Measurements from ENCODE around the gene FAM111A.
A peak's percentile ranks its signal among the peaks of the same experiment; 100 is the strongest.

Gene FAM111A

GRCh38 chr11:59141673-59142460 is 789 bp upstream of the FAM111A start:
- DNase-seq = no peak

- no peak for DNase-seq
These were observed 1.4 kb downstream of the FAM111A start for GRCh38 chr11:59144096-59144495.

GRCh38 chr11:59144579-59145345 is 2.1 kb downstream of the FAM111A start:
- peak; percentile 68 to 84 for DNase-seq

- no peak for DNase-seq
These were observed 2.9 kb downstream of the FAM111A start for GRCh38 chr11:59145534-59145933.

GRCh38 chr11:59151761-59152160 is 9.1 kb downstream of the FAM111A start:
- no peak for DNase-seq

GRCh38 chr11:59152312-59152951 is 9.8 kb downstream of the FAM111A start:
- no peak for DNase-seq

- DNase-seq = no peak
These were observed 12.0 kb downstream of the FAM111A start for GRCh38 chr11:59154610-59155009.

- no peak for DNase-seq
These were observed 14.8 kb downstream of the FAM111A start for GRCh38 chr11:59157433-59157832.

GRCh38 chr11:59158206-59159068 is 15.8 kb downstream of the FAM111A start:
- DNase-seq = peak; percentile 16 to 49

- DNase-seq = no peak
These were observed 21.4 kb downstream of the FAM111A start for GRCh38 chr11:59164028-59164427.

GRCh38 chr11:59171508-59172322 is 29.1 kb downstream of the FAM111A start, which contains the start of gene DTX4:
Gene DTX4 (plus strand): TSS chr11:59172132. CDS start chr11:59172596, 464 bp downstream.
- peak; percentile 57 to 69 for DNase-seq

GRCh38 chr11:59172345-59173079 is 29.9 kb downstream of the FAM111A start:
- no peak for DNase-seq

GRCh38 chr11:59173080-59173963 is 30.7 kb downstream of the FAM111A start:
- no peak for DNase-seq

GRCh38 chr11:59173964-59174663 is 31.5 kb downstream of the FAM111A start:
- DNase-seq = no peak

GRCh38 chr11:59174664-59175033 is 32.0 kb downstream of the FAM111A start:
- no peak for DNase-seq

GRCh38 chr11:59175091-59175501 is 32.4 kb downstream of the FAM111A start:
- DNase-seq = no peak

GRCh38 chr11:59176330-59176729 is 33.7 kb downstream of the FAM111A start:
- no peak for DNase-seq

- DNase-seq = no peak
These were observed 35.7 kb downstream of the FAM111A start for GRCh38 chr11:59178402-59178801.

- DNase-seq = no peak
These were observed 36.5 kb downstream of the FAM111A start for GRCh38 chr11:59179121-59179520.
